GM12891 (cell line): Measurements from ENCODE around the gene ERP29.
"Not testable (repeated sequence)": the region's sequence is repeated elsewhere in the genome, so short reads cannot be mapped to it uniquely, and the experiment has no call there.

ENCODE experiments used
- DNase-seq: peaks from one replicate; pipeline ENCODE4 v3.0.0; 2011; ENCODE audit warnings: low spot score; ENCODE audit not compliant: insufficient read length
- FAIRE-seq: peaks from 2 replicates; lab custom pipeline; 2011; peaks lifted over from hg19 to GRCh38; lab: Jason Lieb, UNC
- PAX5 ChIP-seq: IDR thresholded peaks from 2 replicates; pipeline ENCODE4 v1.6.1; 2011; ENCODE audit warnings: low read length, moderate library complexity, mild to moderate bottlenecking; ENCODE audit not compliant: insufficient read depth, severe bottlenecking
- POLR2A ChIP-seq: IDR thresholded peaks from 2 replicates; pipeline ENCODE4 v1.6.1; 2011; ENCODE audit warnings: low read depth, low read length, control low read depth
- POLR2AphosphoS5 ChIP-seq: IDR thresholded peaks from 2 replicates; pipeline ENCODE4 v1.6.1; 2011; ENCODE audit warnings: low read depth, low read length, control low read depth
- POU2F2 ChIP-seq: IDR thresholded peaks from 2 replicates; pipeline ENCODE4 v1.6.1; 2011; ENCODE audit warnings: low read depth, mild to moderate bottlenecking, control low read depth, low read length, moderate library complexity
- SPI1 ChIP-seq: IDR thresholded peaks from 2 replicates; pipeline ENCODE4 v1.6.1; 2011; ENCODE audit warnings: low read depth, low read length, control low read depth
- TAF1 ChIP-seq: IDR thresholded peaks from 2 replicates; pipeline ENCODE4 v1.6.1; 2011; ENCODE audit warnings: low read depth, low read length, control low read depth

ERP29 gene

GRCh38 chr12:111984820-111985219 is 28.4 kb upstream of the ERP29 start:
- TF ChIP-seq SPI1 (no peak), PAX5 (no peak), POU2F2 (no peak), TAF1 (no peak), POLR2AphosphoS5 (no peak), POLR2A (no peak)
- FAIRE-seq = no peak
- DNase-seq = no peak

- FAIRE-seq = no peak
Observed at GRCh38 chr12:111991535-111991934, 21.7 kb upstream of the ERP29 start.

GRCh38 chr12:111991946-111992345 is 21.3 kb upstream of the ERP29 start:
- FAIRE-seq (no peak), DNase-seq (no peak)
- TF ChIP-seq POLR2AphosphoS5 (no peak), SPI1 (no peak), POU2F2 (no peak)

More at GRCh38 chr12:111991535-111991934, 21.7 kb upstream of the ERP29 start:
- DNase-seq = no peak
- TF ChIP-seq POLR2A = no peak
- TF ChIP-seq SPI1 = no peak
- no peak for TF ChIP-seq POU2F2
- no peak for TF ChIP-seq POLR2AphosphoS5
- no peak for TF ChIP-seq TAF1
- no peak for TF ChIP-seq PAX5

- FAIRE-seq = no peak
- no peak for DNase-seq
- TF ChIP-seq SPI1 (no peak), TAF1 (no peak), PAX5 (no peak), POLR2AphosphoS5 (no peak), POLR2A (no peak)
Observed at GRCh38 chr12:111992464-111992863, 20.8 kb upstream of the ERP29 start.

GRCh38 chr12:111993292-111994150 is 19.7 kb upstream of the ERP29 start:
- TF ChIP-seq POLR2AphosphoS5 (no peak), POLR2A (no peak), TAF1 (no peak), POU2F2 (no peak), SPI1 (no peak), PAX5 (no peak)
- DNase-seq (no peak), FAIRE-seq (peak; percentile 78)

GRCh38 chr12:111994211-111995111 is 18.8 kb upstream of the ERP29 start:
- FAIRE-seq = peak; percentile 89
- TF ChIP-seq SPI1 = peak; percentile 95
- not testable (repeated sequence) for DNase-seq

GRCh38 chr12:111995782-111996480 is 17.3 kb upstream of the ERP29 start:
- TF ChIP-seq PAX5 = no peak
- TF ChIP-seq POLR2A = no peak
- FAIRE-seq (no peak), DNase-seq (no peak)

GRCh38 chr12:111997300-111997699 is 15.9 kb upstream of the ERP29 start:
- FAIRE-seq (no peak), DNase-seq (no peak)
- TF ChIP-seq POLR2A (no peak), POU2F2 (no peak), TAF1 (no peak), PAX5 (no peak), POLR2AphosphoS5 (no peak), SPI1 (no peak)

GRCh38 chr12:111998015-111998414 is 15.2 kb upstream of the ERP29 start:
- TF ChIP-seq TAF1 = no peak
- TF ChIP-seq POLR2AphosphoS5 = no peak
- TF ChIP-seq PAX5 = no peak
- no peak for TF ChIP-seq POLR2A
- no peak for TF ChIP-seq POU2F2
- TF ChIP-seq SPI1 = no peak
- no peak for DNase-seq
- FAIRE-seq = no peak

- DNase-seq, FAIRE-seq: not testable (repeated sequence)
Observed at GRCh38 chr12:111999129-111999528, 14.1 kb upstream of the ERP29 start.
